Astrocyte of the hippocampus (primary cell): ENCODE measurements around the gene LMNA.
A peak's percentile ranks its signal among the peaks of the same experiment; 100 is the strongest.
"Not testable (repeated sequence)": the region's sequence is repeated elsewhere in the genome, so short reads cannot be mapped to it uniquely, and the experiment has no call there.

Source experiments
- DNase-seq: peaks from one replicate; pipeline ENCODE4 v3.0.0; 2011; ENCODE audit warnings: low read depth, low spot score

LMNA gene

GRCh38 chr1:156122086-156122485, 7.6 kb downstream of the LMNA start:
- DNase-seq: no peak

DNA sequence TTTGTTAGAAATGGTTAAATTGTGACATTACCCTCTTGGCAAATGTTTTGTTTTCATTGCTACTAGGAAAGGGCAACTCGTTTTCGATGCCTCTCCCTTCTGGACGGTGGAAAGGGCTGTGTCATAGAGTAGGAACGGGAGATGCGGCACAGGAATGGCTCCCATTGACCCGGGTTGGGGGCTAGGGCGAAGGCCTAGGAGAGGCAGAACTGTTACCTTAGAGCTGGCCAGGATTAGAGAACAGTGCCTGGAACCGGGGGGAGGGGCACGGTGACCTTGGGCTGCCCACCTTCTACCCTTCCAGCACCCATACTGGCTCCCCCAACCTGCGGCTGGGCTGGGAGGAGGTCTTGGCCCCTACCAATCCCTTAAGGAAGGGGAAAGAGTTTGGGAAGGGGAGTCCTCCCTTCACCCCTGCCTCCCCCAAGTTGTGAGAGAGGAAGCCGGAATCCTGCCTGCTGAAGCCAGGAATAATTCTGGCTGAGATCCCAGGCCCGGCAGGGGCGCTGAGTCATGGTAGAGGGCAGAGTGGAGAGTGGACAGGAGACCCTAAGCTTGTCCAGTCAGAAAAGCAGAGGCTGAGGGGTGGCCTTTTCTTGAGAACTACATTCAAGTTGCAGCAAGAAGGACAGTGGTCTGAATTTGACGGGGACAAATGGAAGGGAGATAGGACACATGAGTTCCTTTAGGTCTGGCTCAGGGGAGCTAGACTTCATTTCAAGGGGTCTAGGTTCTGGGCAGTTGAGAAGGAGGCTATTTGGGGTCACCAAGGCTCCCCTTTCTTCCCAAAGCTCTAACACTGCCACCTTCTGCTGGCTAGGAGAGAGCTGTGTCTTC, 8.2 kb downstream of the LMNA start:
- DNase-seq: peak; percentile 93

DNA sequence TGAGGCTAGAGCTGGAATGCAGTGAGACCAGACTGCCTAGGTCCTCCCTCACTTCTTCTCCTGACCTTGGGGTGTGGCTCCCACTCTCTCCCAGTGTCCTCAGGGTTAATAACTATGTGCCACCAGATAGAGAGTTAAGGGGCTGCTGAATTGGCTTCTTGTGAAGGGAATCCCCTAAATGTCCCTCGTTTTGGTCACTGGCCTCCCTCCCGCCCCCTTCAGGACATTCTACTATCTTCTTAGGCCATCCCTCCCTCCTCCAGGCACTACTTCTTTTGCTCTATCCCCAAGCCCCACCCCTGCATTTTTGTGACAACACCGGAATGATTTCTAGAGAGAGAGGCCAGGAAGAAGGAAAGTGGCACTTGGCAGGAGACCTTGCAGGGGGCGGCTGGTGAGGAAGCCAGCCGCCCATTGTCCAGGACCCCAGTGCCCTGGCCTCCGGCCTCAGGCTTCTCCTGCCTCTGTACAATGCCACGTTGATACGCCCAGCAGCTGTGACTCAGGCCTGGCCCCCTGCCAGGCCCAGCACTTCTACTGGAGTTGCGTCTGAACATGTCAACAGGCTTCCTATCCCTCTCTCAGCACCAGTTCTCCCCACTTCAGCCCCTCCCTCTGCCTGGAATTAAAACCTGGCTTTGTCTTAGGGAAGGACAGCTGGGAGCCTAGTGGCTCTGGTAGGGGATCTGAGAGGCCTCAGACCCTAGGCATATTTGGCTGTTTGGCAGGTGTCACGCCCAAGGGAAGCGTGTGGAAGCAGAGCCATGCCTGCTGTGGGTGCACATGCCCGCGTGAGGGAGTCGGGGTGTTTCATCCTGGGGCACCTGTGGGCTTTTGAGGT, 9.1 kb downstream of the LMNA start:
- peak; percentile 99 for DNase-seq

DNA sequence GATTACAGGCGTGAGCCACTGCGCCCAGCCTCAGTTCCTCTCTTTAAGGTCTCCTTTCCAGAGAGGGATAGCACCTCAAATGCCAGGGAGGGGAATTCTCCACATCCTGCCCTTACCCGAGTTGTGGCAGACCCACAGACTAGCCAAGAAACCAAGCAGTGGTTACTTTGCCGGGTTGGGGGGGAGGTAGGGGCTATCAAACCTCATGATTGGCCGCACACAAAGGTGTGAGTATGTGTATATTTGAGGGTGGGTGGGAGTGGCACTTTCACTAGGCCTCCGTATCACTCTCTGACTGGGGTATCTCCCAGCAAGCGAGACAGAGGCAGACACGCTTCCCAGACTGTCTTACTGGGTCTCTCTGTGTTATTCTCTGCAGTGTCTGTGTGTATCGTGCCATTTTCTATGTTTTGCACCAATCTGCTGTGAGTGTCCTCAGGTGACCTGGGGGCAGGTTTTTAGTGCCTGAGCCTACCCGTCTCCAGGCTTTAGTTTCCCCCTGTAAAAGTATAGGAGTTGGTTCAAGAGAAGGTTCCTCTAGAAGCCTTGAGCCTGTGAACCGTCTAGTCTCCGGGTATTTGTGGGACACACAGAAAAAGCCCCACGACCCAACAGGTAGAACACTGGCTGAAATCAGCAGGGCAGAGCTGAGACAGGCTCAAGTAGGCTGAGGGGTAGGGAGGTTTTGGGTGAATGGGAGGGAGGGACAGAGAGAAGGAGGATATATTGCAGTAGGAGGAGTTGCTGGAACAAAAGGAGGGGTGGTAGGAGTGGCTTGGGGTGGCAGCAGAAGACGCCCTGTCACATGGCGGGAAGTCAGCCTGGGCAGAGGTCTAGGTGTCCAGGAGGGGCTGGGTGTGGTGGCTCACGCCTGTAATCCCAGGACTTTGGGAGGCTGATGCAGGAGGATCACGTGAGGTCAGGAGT, 10.3 kb downstream of the LMNA start:
- DNase-seq: no peak

DNA sequence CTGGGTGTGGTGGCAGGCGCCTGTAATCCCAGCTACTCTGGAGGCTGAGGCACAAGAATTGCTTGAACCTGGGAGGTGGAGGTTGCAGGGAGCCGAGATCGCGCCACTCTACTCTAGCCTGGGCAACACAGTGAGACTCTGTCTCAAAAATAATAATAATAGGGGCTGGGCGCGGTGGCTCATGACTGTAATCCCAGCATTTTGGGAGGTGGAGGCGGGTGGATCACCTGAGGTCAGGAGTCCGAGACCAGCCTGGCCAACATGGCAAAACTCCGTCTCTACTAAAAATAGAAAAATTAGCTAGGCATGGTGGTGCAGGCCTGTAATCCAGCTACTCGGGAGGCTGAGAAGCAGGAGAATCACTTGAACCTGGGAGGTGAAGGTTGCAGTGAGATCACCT, 11.0 kb downstream of the LMNA start:
- DNase-seq: not testable (repeated sequence)

GRCh38 chr1:156126043-156126629, 11.6 kb downstream of the LMNA start:
- DNase-seq: peak; percentile 99

DNA sequence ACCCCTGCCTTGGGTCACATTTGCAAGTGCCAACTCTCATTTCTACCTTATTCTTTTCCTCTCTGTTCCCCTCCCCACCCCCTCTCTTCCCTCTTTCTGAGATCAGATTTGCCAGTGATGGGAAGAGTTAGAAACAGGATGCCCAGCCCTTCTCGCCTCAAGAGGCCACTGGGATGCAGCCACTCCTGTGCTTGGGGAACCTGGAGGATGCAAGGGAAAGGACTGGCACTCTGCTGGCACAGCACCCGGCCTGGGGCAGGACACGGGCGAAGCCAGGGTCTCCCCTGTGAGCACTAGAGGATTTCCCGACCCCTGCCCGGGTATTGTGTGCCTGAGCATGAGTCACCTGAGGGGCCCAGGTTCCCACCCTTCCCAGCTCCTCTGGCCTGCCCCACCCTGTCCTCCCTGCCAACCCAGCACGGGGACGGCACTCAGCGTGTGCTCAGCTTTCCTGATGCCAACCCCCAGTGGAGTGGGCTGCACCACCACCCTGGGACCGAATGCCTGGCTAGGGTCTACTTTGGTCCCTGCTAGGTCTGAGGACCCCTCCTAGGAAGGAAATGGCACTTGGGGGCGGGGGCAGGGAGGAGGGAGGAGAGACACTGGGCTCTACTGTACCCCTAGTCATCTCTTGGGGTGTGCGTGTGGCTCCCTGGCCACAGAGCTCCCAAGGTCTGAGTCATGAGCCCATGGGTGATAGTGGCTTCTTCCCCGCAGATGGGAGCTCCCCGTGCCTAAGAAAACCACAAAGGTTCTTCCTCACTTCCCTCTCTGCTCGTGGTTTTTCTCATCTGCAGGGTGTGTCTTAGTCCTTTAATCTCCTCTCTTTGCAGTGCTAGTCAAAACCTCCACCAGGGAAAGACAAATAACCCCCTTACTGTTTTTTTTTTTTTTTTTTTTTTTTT, 12.4 kb downstream of the LMNA start:
- DNase-seq: peak; percentile 79

DNA sequence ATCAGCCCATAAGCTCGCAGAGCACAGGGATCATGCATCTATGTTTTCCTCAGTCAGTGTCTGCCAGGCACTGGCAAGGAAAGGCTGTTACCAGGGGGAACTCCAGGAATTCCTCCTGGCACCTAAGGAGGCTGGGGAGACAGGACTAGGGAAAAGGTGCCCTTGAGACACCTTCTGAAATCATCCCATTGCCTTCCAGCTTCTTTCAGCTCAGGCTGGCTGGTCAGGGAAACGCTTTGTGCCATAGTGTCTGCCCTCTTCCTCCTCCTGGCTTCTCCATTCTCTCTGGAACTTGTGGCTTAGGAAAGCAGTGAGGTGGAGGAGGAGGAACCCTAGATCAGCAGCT, 13.8 kb downstream of the LMNA start:
- no peak for DNase-seq

DNA sequence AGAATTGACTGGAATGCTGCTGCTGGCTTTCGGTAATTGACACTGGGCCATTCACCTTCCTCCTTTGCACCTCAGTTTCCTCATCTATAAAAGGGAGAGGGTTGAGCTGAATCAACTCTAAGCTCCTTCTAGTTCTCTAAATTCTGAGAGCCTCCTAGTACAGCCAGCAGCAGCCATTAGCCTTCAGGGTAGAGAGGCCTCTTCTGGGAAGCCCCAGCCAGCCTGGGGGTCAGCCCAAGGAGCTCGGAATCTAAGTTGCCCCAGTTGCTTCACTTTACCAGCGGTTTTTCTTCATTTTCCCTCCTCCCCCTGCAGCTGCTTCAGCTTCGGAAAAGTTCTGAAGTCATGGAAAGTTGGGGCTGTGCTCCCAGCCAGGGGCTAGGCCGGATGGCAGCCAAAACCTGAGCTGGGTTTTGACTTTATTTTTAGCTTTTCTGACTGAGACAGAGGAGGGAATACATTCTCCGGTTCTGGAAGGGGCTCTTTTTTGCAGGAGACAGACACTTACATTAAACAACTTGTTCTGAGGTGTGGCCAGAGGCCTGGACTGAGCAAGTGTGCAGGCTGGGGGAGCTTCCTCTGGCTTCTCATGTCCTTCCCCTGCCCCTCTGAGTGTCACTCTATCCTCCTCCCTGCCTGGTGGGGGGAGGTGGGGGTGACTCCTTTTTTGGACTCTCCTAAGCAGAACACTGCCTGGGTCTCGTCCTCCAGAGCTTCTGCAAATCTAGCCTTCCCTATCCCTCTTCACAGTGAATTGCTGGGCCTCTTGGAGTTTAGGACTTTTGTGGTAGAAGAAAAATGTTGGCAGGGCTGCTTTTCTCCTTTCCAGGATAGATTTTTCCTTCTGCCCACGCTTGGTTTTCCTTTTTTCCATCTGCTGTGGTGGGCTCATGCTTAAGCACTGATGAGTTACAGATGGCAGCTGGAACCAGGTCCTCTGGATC, 14.4 kb downstream of the LMNA start:
- peak; percentile 75 for DNase-seq

DNA sequence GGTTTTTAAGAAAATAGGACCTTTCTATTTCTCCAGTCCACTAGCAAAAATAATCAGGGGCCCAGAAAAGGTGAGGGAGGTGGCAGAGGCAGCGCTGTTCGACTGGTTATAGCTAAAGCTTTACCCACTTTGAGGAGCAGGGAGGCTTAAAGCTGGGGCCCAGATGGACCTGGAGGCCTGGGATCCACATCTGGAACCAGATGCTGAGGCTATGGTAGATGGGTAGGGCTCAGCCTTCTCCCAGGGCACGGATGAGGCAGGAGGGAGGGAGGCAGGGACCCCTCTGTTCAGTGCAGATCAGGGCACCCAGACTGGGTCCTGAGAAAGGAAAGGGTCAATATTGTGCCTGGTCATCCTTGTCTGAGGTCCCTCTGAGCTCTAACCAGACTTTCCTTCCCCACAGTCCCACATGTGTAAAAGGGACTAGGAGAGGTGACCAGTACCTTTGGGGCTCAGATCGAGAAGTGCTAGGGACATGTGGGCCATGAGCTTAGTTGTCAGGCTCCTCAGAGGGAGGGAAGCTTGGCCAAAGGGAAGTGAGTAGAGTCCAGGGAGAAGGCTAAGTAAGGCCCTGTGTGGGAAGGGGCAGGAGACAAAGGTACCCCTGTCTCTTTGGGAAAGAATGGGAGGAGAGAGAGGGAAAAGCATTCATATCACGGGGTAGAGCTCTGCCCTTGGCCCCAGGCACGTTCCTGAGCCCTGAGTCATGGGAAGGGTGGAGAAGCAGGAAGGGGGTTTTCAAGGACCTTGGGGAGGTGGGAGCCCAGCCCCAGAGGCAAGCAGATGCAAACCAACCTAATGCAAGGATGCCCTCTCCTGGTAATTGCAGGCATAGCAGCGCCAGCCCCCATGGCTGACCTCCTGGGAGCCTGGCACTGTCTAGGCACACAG, 15.4 kb downstream of the LMNA start:
- DNase-seq: peak; percentile 99

DNA sequence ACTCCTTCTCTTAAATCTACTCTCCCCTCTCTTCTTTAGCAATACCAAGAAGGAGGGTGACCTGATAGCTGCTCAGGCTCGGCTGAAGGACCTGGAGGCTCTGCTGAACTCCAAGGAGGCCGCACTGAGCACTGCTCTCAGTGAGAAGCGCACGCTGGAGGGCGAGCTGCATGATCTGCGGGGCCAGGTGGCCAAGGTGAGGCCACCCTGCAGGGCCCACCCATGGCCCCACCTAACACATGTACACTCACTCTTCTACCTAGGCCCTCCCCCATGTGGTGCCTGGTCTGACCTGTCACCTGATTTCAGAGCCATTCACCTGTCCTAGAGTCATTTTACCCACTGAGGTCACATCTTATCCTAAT, 16.0 kb downstream of the LMNA start:
- DNase-seq: no peak

DNA sequence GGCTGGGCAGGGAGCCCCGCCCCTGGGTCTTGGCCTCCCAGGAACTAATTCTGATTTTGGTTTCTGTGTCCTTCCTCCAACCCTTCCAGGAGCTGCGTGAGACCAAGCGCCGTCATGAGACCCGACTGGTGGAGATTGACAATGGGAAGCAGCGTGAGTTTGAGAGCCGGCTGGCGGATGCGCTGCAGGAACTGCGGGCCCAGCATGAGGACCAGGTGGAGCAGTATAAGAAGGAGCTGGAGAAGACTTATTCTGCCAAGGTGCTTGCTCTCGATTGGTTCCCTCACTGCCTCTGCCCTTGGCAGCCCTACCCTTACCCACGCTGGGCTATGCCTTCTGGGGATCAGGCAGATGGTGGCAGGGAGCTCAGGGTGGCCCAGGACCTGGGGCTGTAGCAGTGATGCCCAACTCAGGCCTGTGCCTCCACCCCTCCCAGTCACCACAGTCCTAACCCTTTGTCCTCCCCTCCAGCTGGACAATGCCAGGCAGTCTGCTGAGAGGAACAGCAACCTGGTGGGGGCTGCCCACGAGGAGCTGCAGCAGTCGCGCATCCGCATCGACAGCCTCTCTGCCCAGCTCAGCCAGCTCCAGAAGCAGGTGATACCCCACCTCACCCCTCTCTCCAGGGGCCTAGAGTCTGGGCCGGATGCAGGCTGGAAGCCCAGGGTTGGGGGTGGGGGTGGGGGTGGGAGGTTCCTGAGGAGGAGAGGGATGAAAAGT, 20.4 kb downstream of the LMNA start:
- DNase-seq: no peak

GRCh38 chr1:156135930-156136871, 21.7 kb downstream of the LMNA start:
- DNase-seq: no peak

GRCh38 chr1:156136970-156137483, 22.5 kb downstream of the LMNA start:
- DNase-seq: no peak

DNA sequence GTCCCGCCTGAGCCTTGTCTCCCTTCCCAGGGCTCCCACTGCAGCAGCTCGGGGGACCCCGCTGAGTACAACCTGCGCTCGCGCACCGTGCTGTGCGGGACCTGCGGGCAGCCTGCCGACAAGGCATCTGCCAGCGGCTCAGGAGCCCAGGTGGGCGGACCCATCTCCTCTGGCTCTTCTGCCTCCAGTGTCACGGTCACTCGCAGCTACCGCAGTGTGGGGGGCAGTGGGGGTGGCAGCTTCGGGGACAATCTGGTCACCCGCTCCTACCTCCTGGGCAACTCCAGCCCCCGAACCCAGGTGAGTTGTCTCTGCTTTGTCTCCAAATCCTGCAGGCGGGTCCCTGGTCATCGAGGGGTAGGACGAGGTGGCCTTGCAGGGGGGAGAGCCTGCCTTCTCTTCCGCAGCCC, 24.0 kb downstream of the LMNA start:
- no peak for DNase-seq
